Tibial nerve (tissue), 4 donors: ENCODE results near the gene TMEM233.

Experiments used
- CTCF ChIP-seq, 5 experiments: fragments of 200-600 bp in 3 of 5; fragments of 450-650 bp in 2 of 5; sonication (generic) in 3 of 5; IDR thresholded peaks; one replicate each; pipeline ENCODE4 v1.5.1; 2016 to 2019; ENCODE audit warnings: antibody characterized with exemption in 5 of 5, mild to moderate bottlenecking in 3 of 5, moderate library complexity in 2 of 5
- EP300 ChIP-seq, 2 donors: sonication (generic); formaldehyde crosslinking; IDR thresholded peaks; one replicate each; pipeline ENCODE4 v1.6.1; 2017; ENCODE audit warnings: antibody characterized with exemption in 2 of 2, mild to moderate bottlenecking in 1 of 2

- TF ChIP-seq CTCF (IDR thresholded peaks at IDR 0.05): no peak
- TF ChIP-seq EP300 (IDR thresholded peaks at IDR 0.05): no peak
Measured at GRCh38 chr12:119634743-119635142, 41.2 kb downstream of the TMEM233 start.
